Fibroblast of mammary gland (primary cell): Measurements from ENCODE around the gene PNMA6E.

Experiments
- DNase-seq: peaks from one replicate; pipeline ENCODE4 v3.0.0-alpha.2; 2010; ENCODE audit warnings: low read depth
- H3K4me3 ChIP-seq: 2 replicates; pipeline ENCODE4 v1.5.1; 2011; ENCODE audit warnings: low read depth, mild to moderate bottlenecking, low read length, moderate library complexity; ENCODE audit not compliant: control insufficient read depth
- TF ChIP-seq, protein P1 (sequence below): conservative IDR thresholded peaks from 2 replicates; pipeline ENCODE4 v1.5.1; 2011; ENCODE audit warnings: low read depth, low read length, inconsistent platforms; ENCODE audit not compliant: control insufficient read depth, insufficient read depth

PNMA6E gene

DNA sequence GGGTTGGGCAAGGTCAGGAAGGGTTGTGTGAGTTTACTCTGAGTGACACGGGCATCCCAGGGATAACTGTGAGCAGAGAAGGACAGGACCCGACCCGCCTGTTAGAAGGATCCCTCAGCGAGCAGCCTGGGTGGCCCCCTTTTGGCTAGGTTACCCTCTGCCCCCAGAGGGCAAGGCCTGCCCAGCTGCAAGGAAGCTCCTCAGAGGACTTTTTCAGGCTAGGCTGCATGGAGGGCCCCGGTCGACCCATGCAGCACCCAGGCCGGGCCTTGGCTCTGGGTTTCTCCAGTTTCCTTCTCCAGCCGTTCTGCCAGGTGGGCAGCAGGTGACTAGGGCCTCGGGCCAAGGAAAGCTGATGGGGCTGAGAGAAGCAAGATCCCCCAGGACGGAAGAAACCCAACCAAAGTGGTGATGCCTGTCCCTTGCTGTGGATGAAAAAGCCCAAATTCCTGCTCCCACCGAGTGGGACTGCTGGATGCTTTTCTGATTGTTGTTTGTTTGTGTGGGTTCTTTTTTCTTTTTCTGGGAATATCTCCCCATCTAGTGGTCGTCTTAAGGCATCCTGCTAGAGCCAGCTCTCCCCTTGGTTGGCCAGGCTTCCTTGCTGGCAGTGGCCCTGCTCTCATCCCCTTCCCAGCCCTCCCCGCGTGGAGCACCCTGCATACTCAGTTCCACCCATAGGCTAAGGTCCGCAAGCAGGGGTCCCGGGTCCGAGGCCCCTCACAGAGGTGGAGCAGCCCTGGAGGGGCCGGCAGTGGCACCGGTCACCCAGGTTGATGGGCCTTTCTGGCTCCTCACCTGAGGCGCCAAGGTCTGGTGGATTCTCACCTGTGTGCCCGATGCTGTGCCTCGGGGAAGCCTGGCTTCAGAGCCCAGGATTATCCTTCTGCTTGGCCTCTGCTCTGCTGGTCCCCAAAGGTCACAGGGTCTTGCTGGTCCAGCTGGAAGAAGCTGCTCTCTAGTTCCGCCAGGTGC is 11.9 kb upstream of the PNMA6E start:
- TF ChIP-seq, protein P1, sequence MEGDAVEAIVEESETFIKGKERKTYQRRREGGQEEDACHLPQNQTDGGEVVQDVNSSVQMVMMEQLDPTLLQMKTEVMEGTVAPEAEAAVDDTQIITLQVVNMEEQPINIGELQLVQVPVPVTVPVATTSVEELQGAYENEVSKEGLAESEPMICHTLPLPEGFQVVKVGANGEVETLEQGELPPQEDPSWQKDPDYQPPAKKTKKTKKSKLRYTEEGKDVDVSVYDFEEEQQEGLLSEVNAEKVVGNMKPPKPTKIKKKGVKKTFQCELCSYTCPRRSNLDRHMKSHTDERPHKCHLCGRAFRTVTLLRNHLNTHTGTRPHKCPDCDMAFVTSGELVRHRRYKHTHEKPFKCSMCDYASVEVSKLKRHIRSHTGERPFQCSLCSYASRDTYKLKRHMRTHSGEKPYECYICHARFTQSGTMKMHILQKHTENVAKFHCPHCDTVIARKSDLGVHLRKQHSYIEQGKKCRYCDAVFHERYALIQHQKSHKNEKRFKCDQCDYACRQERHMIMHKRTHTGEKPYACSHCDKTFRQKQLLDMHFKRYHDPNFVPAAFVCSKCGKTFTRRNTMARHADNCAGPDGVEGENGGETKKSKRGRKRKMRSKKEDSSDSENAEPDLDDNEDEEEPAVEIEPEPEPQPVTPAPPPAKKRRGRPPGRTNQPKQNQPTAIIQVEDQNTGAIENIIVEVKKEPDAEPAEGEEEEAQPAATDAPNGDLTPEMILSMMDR, result no peak
- no peak overlapping the region for H3K4me3 ChIP-seq
- DNase-seq, result no peak

DNA sequence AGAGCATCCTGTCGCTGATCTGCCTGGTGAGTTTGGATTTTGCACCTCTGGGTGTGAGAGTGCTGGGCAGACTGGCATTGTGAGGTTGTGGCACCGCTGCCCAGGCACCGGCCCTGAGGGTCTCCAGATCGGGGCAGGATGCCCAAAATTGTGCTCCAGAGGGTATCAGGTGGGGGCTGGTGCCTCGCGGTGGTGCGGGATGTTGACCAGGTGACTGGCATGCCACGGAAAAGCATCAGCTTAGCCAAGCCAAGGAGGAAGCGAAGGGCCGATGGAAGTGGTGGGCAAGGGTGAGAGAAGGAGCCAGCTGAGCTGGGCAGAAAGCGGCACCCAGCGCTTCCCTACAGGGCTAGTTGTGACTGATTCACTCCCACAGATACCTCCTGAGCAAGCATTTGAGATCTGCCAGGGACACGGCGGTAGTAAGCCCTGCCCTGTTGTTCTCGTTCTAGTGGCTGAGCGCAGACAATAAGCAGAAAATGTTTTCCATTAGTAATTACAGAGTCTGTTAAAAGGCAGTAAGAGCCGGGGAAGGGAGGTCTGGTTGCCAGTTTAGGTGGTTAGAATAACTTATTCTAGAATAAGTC is 10.9 kb upstream of the PNMA6E start:
- H3K4me3 ChIP-seq, result peak overlapping the region; percentile 27
- no peak for DNase-seq

GRCh38 chrX:153411255-153411987 is 10.3 kb upstream of the PNMA6E start, which contains the start of gene ZFP92:
Gene ZFP92, plus strand, starts transcription at chrX:153411472. Its CDS starts 6,851 bp downstream, at chrX:153418323.
- DNase-seq, result no peak
- peak within 1 kb of the TSS; percentile 27 for H3K4me3 ChIP-seq
- TF ChIP-seq, protein P1, result no peak

More for the DNA sequence above, 10.9 kb upstream of the PNMA6E start:
- TF ChIP-seq, protein P1, result no peak

DNA sequence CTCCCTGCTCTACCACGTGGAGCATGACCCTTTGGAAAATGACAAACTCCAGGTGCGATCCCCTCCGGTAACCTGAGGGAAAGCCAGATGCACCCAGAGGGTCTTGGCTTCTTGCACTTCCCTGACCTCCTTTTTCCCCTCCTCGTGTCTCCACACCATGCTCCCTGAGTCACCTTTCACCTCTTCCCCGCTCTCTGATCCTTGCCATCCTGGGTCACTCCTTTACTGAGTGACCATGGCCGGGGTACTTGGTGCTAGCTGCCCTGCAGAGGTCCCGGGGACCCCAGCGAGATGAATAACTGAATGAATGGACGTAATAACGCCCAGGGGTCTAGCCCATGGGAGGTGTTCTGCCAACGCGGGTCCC is 9.7 kb upstream of the PNMA6E start:
- H3K4me3 ChIP-seq, result no peak overlapping the region
- TF ChIP-seq, protein P1, result no peak
- no peak for DNase-seq

- H3K4me3 ChIP-seq, result no peak overlapping the region
- DNase-seq, result no peak
- TF ChIP-seq, protein P1, result no peak
These were observed 9.2 kb upstream of the PNMA6E start for GRCh38 chrX:153410373-153410772.

GRCh38 chrX:153409414-153410101 is 8.4 kb upstream of the PNMA6E start:
- no peak overlapping the region for H3K4me3 ChIP-seq
- TF ChIP-seq, protein P1, result no peak
- no peak for DNase-seq
